ENCODE data around the gene BATF3. TPM values are rescaled to one million over a fixed set of nuclear protein-coding genes. Genes with fewer than 3 reads are reported as not detected.

BATF3 gene
- polyA plus RNA-seq, 1 of the 3 experiments (the other 2 are of a cell fraction) = 0.76 TPM

- CTCF ChIA-PET = interaction anchor here (1.0 to 1.3 kb wide), 3 partner anchors 8 to 82 kb away, joined by 3 read pairs; partner anchors contain the start of gene ATF3
- no peaks in the 10 kb centered on the region for H3K79me2 ChIP-seq (ENCODE audit: insufficient read depth)
- peaks cover 6% of the 10 kb centered on the region for H3F3A ChIP-seq (replicated peaks; ENCODE audit: insufficient read depth)
- H3K36me3 ChIP-seq (replicated peaks in 1 of 2; ENCODE audit: control insufficient read depth in 1 of 2, insufficient read depth in 2 of 2, low read length in 1 of 2) = no peaks in the 10 kb centered on the region
- DNase-seq = no peak
- TF ChIP-seq RCOR1 (IDR thresholded peaks at IDR 0.05; ENCODE audit: low read length) (no peak), POLR2AphosphoS5 (IDR thresholded peaks at IDR 0.05; ENCODE audit: low read depth, low read length) (no peak), ELF1 (IDR thresholded peaks at IDR 0.05) (no peak), NRF1 (IDR thresholded peaks at IDR 0.05; ENCODE audit: low read depth, low read length) (no peak), MEF2A (IDR thresholded peaks at IDR 0.05; ENCODE audit: borderline replicate concordance, low read depth) (no peak), FOXJ3 (CRISPR knock-in tag; IDR thresholded peaks at IDR 0.05) (no peak), TCF12 (IDR thresholded peaks at IDR 0.05) (no peak), FOXM1 (IDR thresholded peaks at IDR 0.05; ENCODE audit: low read depth) (no peak), NFIC (IDR thresholded peaks at IDR 0.05; ENCODE audit: borderline replicate concordance) (no peak), EP300 (IDR thresholded peaks at IDR 0.05; ENCODE audit: borderline replicate concordance in 1 of 2, low read depth in 1 of 2, low read length in 1 of 2) (no peak), MXI1 (IDR thresholded peaks at IDR 0.05; ENCODE audit: low read depth, low read length) (no peak), TAF1 (IDR thresholded peaks at IDR 0.05; ENCODE audit: borderline replicate concordance, low read depth, low read length) (no peak), GATA2 (CRISPR knock-in tag; IDR thresholded peaks at IDR 0.05) (no peak), USF2 (IDR thresholded peaks at IDR 0.05; ENCODE audit: borderline replicate concordance, low read depth, low read length) (no peak)
- TF ChIP-seq, protein P1, sequence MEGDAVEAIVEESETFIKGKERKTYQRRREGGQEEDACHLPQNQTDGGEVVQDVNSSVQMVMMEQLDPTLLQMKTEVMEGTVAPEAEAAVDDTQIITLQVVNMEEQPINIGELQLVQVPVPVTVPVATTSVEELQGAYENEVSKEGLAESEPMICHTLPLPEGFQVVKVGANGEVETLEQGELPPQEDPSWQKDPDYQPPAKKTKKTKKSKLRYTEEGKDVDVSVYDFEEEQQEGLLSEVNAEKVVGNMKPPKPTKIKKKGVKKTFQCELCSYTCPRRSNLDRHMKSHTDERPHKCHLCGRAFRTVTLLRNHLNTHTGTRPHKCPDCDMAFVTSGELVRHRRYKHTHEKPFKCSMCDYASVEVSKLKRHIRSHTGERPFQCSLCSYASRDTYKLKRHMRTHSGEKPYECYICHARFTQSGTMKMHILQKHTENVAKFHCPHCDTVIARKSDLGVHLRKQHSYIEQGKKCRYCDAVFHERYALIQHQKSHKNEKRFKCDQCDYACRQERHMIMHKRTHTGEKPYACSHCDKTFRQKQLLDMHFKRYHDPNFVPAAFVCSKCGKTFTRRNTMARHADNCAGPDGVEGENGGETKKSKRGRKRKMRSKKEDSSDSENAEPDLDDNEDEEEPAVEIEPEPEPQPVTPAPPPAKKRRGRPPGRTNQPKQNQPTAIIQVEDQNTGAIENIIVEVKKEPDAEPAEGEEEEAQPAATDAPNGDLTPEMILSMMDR (IDR thresholded peaks at IDR 0.05) = no peak
- TF ChIP-seq, protein P2, sequence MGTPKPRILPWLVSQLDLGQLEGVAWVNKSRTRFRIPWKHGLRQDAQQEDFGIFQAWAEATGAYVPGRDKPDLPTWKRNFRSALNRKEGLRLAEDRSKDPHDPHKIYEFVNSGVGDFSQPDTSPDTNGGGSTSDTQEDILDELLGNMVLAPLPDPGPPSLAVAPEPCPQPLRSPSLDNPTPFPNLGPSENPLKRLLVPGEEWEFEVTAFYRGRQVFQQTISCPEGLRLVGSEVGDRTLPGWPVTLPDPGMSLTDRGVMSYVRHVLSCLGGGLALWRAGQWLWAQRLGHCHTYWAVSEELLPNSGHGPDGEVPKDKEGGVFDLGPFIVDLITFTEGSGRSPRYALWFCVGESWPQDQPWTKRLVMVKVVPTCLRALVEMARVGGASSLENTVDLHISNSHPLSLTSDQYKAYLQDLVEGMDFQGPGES (IDR thresholded peaks at IDR 0.05; ENCODE audit: low read depth, low read length) = no peak
- H4K20me1 ChIP-seq (ENCODE audit: insufficient read depth) = no peaks in the 10 kb centered on the region
- no peak overlapping the region for H2AFZ ChIP-seq (ENCODE audit: low read depth)
- POLR2A ChIA-PET = no interaction called here
- H3K27me3 ChIP-seq (ENCODE audit: insufficient read depth) = peaks cover 8% of the 10 kb centered on the region; the same call in 1 of the 2 replicates
- H3K9me2 ChIP-seq = no peaks in the 10 kb centered on the region
- H3K9me3 ChIP-seq = no peaks in the 10 kb centered on the region
- 73% methylated on average over 4 of the region's 4 CpGs for WGBS (ENCODE audit: low lambda C conversion rate)
- no peak overlapping the region for H3K4me3 ChIP-seq (ENCODE audit: low read depth in 2 of 2, low read length in 1 of 2)
- no peaks in the 10 kb centered on the region for H3K4me1 ChIP-seq (ENCODE audit: control insufficient read depth in 1 of 2, insufficient read depth in 2 of 2, low read depth in 1 of 2, low read length in 1 of 2)
- no peak overlapping the region for H3K9ac ChIP-seq
- H3K4me2 ChIP-seq = no peak overlapping the region
- H3K27ac ChIP-seq (ENCODE audit: low read depth in 2 of 2, low read length in 1 of 2) = no peak overlapping the region
Measured at GRCh38 chr1:212690816-212691403, 8.7 kb downstream of the BATF3 start.
